NCI-H345 treated with DMSO at 0.1 percent for 48 hours (cell line): Measurements from ENCODE around the gene DNAJC5G.
A peak's percentile ranks its signal among the peaks of the same experiment; 100 is the strongest.
"Not testable (repeated sequence)": the region's sequence is repeated elsewhere in the genome, so short reads cannot be mapped to it uniquely, and the experiment has no call there.

Experiments used
- DNase-seq: peaks from one replicate; lab custom pipeline; 2025; ENCODE audit not compliant: unreplicated experiment; lab: John Stamatoyannopoulos, UW

The DNAJC5G gene

DNA sequence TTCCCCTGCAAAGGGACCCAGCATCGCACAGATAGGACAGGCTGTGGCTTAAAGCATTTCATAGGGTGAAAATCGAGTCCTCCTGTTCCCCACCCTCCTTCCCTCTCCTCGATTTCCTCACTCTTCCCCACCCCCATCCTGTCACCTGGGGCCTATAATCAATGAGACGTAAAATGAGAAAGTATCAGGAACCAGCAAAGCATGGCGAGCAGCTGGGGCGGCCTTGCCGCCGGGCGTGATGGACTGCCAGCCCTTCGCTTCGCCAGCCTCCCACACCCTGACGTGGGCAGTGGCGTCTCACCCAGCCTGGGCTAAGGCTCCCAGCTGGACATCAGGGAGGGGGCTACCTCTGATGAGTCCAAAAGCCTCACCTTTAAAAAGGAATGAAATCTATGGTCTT is 23.5 kb upstream of the DNAJC5G start:
- DNase-seq, result no peak

- no peak for DNase-seq
Observed at GRCh38 chr2:27255187-27255586, 20.0 kb upstream of the DNAJC5G start.

DNA sequence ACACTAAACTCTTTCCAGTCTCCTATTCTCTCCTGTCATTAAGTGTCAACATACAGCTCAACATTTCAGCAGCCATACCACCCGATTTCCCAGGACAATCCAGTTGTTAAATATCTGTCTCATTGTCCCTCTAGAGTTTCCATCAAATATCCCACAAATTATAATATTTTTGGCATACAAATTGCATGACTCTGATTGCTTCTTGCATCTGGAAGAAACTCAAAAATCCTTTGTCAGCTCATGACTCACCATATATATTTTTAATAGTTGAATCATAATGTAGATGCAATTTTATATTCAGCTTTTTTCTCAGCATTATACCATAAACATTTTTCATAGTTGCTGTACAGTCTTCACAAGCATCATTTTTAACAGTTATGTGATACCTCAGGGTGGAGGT is 19.6 kb upstream of the DNAJC5G start:
- no peak for DNase-seq

- no peak for DNase-seq
Observed at GRCh38 chr2:27256855-27257454, 18.3 kb upstream of the DNAJC5G start.

DNA sequence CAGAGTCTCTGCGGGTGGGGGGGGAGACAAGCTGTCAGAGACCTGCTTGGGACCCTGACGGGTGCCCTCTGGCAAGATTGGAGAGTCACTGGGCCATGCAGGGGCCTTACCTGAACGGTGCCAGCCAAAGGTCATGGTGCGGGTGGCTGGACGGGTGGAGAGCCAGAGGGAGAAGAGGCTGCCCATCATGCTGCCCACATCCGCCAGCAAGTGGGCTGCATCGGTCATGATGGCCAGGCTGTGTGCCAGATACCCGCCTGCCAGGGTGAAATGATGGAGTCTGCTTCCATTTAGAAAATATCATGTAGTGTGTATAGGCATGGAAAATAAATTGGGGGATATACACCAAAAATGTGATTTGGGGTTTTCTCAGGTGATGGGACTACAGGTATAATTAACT is 17.2 kb upstream of the DNAJC5G start:
- DNase-seq, result no peak

DNA sequence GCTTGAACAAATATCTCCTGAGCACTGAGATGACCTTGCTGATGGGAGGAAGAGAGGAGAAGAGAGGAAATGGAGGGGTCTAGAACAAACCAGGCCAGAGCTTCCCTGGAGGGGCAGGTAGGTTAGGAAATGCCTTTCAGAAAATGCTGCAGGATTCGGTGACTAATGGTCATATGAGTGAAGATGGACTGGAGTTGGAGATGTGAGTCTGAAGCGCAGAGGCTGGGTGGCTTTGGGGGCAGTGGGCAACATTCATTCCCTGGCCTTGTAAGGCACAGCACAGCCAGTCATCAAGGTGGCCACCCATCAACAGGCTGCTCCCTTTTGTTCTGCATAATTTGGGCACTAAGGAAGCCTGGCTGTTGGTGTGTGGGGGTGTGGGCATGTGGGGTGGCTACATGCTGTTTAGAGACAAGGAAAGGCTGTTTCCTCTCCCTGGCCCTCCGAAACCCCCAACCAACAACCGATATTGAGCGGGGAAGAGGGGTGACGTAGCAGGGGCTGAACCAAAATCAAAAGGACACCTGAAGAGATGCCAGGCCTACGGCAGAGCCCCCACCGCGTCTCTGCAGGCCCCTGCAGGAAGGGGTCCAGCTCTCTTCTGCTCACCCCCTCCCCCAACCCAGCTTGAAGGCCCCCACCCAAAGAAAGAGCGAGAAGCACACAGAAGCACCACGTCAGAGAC is 13.8 kb upstream of the DNAJC5G start:
- no peak for DNase-seq

- DNase-seq, result no peak
Observed at GRCh38 chr2:27261926-27262298, 13.3 kb upstream of the DNAJC5G start.

GRCh38 chr2:27262379-27263286 is 12.6 kb upstream of the DNAJC5G start, which contains the start of gene SLC30A3:
Gene SLC30A3, minus strand, starts transcription at chr2:27263047. Its CDS starts 141 bp downstream, at chr2:27262906.
- no peak for DNase-seq

DNA sequence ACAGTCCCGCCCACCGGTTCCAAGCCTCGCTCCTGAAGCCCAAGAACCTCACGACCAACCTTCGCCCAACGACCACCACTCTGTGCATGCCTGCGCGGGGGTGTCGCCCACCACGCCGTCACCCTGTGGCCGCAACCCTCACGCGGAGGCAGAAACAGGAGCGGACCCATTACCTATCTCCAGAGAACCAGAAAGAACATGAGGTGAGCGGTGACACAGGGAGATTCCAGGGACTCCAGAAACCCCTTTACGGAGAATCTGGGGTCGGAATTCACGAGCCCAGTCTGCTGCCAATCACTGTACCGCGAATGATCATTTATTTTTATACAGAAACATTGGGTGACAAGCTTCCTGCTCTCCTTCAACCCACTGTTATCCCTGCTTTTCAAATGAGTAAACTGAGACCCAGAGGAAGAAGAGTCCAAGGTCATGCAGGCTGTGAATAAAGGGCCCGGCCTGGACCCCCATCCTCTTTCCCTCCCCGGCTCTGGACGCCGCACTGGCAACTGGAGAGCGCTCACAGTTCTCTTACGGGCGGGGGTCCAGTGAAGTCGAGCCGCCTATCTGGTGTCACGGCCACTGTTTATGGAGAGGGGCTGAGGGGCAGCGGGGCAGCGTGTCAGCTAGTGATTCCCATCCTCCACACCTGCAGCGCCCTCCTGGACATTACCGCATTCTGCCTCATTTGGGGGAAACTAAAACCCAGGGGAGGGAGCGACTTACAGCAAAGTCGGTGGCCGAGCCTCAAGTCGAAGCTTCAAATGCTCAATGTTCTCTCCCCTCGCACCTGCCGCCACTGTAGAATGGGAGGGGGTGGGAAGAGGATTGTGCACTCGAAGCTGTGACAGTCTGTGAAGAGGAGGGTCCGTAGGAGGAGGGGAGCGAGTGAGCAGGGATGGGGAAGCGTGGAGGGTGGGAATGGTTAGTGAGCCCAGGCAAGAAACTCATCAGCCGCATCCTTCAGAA is 11.7 kb upstream of the DNAJC5G start:
- peak; percentile 14 for DNase-seq

DNA sequence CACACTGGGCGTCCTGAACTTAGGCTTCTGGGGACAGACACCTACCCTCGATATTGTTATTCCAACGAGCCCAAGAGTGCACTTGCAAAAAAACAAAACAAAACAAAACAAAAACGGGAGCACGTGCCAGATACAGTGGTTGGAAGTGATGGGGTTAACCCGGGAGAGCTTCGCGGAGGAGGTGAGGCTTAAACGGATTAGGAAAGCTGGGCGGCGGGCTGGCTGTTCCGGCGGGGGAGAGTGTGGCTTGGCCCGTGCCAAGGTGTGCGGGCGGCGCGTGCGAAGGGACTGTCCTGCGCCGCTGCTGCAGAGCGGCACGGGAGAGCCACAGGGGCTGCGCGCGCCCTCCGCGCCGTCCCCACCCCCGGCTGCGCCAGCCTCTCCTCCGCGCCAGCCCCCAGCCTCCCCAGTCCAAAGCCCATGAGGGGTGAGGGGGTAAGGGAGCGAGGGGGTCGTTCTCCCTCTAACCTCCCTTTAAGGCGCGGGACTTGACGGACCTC is 10.9 kb upstream of the DNAJC5G start:
- no peak for DNase-seq

GRCh38 chr2:27264753-27265535 is 10.3 kb upstream of the DNAJC5G start:
- peak; percentile 76 for DNase-seq

- no peak for DNase-seq
Observed at GRCh38 chr2:27265536-27265870, 9.7 kb upstream of the DNAJC5G start.

DNA sequence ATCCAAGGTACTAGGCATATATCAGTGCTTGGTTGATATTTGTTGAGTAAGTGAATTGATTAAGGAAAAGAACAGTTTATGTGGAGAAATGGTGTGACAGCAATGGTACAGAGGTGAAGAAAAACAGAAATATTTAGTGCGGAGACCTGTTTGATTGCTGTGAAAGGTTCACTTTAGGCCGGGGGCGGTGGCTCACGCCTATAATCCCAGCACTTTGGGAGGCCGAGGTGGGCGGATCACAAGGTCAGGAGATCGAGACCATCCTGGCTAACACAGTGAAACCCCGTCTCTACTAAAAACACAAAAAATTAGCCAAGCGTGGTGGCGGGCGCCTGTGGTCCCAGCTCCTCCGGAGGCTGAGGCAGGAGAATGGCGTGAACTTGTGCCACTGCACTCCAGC is 6.9 kb upstream of the DNAJC5G start:
- DNase-seq, result not testable (repeated sequence)

- no peak for DNase-seq
Observed at GRCh38 chr2:27270131-27270530, 5.1 kb upstream of the DNAJC5G start.

- no peak for DNase-seq
Observed at GRCh38 chr2:27270670-27271069, 4.6 kb upstream of the DNAJC5G start.

DNA sequence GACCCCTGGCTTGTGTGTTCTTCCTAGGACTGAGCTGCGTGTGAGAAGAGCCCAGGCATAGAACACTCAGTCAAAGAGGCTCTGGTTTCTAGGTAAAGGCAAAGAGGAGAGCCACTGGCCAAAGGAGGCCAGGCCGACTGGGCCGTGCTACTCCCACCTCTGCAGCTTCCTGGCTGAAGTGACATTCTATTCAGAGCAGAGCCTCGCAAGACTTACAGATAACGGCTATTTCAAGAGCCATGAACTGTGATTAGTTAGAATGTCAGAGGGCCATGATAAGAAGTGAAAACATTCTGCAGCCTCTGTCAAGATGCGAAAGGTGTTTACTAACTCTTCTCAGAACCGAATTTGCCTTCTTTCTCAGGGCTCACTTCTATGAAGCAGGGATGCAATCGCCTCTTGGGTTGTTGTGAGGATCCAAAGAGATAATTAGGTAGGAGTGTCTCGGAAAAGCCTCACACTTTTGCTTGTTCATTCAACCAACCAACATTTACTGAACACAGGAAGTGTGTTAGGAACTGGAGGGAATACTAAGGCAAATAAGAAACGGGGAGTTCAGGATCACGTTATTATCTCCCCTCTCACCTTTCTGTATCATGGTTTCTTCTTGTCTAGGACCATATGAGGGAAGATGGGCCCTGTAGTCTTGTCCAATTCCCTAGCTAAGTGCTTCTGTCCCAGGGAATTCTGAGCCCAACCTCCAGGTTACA is 3.4 kb upstream of the DNAJC5G start:
- no peak for DNase-seq

- not testable (repeated sequence) for DNase-seq
Observed at GRCh38 chr2:27272537-27273522, 2.4 kb upstream of the DNAJC5G start.

GRCh38 chr2:27278010-27278409 is 2.8 kb downstream of the DNAJC5G start:
- DNase-seq, result no peak
